ENCODE measurements around the gene BTBD1. TPM values are rescaled to one million over a fixed set of nuclear protein-coding genes. Genes with fewer than 3 reads are reported as not detected.
A peak's percentile ranks its signal among the peaks of the same experiment; 100 is the strongest.

The BTBD1 gene
- total RNA-seq, 4 donors from 2014 or later, result 229 to 408 (median 342) TPM

DNA sequence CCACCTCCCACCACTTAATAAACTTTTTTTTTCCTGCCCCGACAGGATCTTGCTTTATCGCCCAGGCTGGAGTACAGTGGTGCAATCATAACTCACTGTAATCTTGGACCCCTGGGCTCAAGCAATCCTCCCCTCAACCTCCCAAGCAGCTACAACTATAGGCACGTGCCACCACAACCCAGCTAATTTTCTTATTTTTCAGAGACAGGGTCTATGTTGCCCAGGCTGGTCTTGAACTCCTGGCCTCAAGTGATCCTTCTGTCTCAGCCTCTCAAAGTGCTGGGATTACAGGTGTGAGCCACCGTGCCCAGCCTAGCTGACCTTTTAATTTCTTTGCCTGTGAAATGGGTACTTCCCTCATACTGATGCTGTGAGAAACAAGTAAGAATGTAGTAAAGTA, 51.7 kb downstream of the BTBD1 start:
- no peak for TF ChIP-seq POLR2A (IDR thresholded peaks at IDR 0.05)
- TF ChIP-seq CTCF (IDR thresholded peaks at IDR 0.05 in 4 of 5, conservative IDR thresholded peaks at IDR 0.05 in 1 of 5), result no peak
- intact Hi-C loops (cut with DNase I; ENCODE audit: low total_unique reads) (loop anchor here (10.0 kb wide), 1 partner anchor 481 kb away; no protein-coding TSS in a partner anchor), in situ Hi-C loops (cut with MboI; ENCODE audit: low sequenced_read_pairs in 4 of 4) (loop anchor here in 2 of 4 donors (10.0 to 25.0 kb wide), 2 partner anchors 89 to 478 kb away; partner anchors contain the start of genes RPS17 (in 1 of the 2) and TM6SF1 (in 1 of the 2))
- no peak for DNase-seq
- H3K4me3 ChIP-seq, result no peak overlapping the region
- peaks cover 16% of the 10 kb centered on the region in 2 donors for H3K4me1 ChIP-seq
- no peak for ATAC-seq
- peaks cover 0 to 38% of the 10 kb centered on the region in 2 donors for H3K36me3 ChIP-seq
- peak overlapping the region in 2 of 4 donors; percentile 43 to 56 for H3K27ac ChIP-seq
- no peaks in the 10 kb centered on the region for H3K9me3 ChIP-seq
- no peaks in the 10 kb centered on the region for H3K27me3 ChIP-seq

- H3K9me3 ChIP-seq, result no peaks in the 10 kb centered on the region
- peaks cover 25 to 27% of the 10 kb centered on the region in 2 donors for H3K4me1 ChIP-seq
- intact Hi-C loops (cut with DNase I; ENCODE audit: low total_unique reads), result loop anchor here (5.0 to 10.0 kb wide), 4 partner anchors 33 to 479 kb away; partner anchors contain the start of gene HDGFL3
- H3K36me3 ChIP-seq, result peaks cover 0 to 31% of the 10 kb centered on the region in 2 donors
- ATAC-seq (no peak), DNase-seq (no peak)
- in situ Hi-C loops (cut with MboI; ENCODE audit: low sequenced_read_pairs in 4 of 4), result loop anchor here in 3 of 4 donors (5.0 to 25.0 kb wide), 3 partner anchors 91 to 477 kb away; partner anchors contain the start of genes TM6SF1 (in 2 of the 3) and RPS17 (in 1 of the 3)
- no peak for TF ChIP-seq POLR2A (IDR thresholded peaks at IDR 0.05)
- TF ChIP-seq CTCF (IDR thresholded peaks at IDR 0.05 in 4 of 5, conservative IDR thresholded peaks at IDR 0.05 in 1 of 5), result no peak
- no peak overlapping the region for H3K4me3 ChIP-seq
- H3K27ac ChIP-seq, result peak overlapping the region in 1 of 4 donors; percentile 48
- H3K27me3 ChIP-seq, result no peaks in the 10 kb centered on the region
Observed at GRCh38 chr15:83014205-83014653, 52.8 kb downstream of the BTBD1 start.

DNA sequence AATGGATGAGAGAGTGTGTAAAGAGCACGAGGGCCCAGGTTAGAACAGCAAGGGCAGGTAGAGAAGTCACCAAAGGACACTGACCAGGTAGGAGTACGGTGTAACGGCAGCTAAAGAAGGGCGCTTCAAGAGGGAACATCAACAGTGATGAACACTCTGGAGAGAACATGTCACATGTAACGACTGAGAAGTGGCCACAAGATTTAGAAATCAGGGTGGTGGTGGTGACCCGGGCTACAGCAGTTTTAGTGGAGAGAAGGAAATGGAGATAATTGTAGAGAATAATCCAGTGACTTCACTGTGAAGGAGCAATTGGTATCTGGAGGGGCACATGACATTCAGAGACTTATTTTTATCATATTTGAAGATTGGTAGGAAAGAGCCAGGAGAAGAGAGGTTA, 54.4 kb downstream of the BTBD1 start:
- ATAC-seq, result no peak

GRCh38 chr15:83012076-83012426, 55.0 kb downstream of the BTBD1 start:
- TF ChIP-seq POLR2A (IDR thresholded peaks at IDR 0.05), result no peak
- no peak for TF ChIP-seq CTCF (IDR thresholded peaks at IDR 0.05 in 4 of 5, conservative IDR thresholded peaks at IDR 0.05 in 1 of 5)
- Histone ChIP-seq H3K27me3 (no peaks in the 10 kb centered on the region), H3K27ac (peak overlapping the region; percentile 82 to 92 (median 86)), H3K9me3 (no peaks in the 10 kb centered on the region), H3K36me3 (peaks cover 0 to 29% of the 10 kb centered on the region in 2 donors), H3K4me3 (peak overlapping the region; percentile 90 to 100 (median 95)), H3K4me1 (peaks cover 26 to 29% of the 10 kb centered on the region in 2 donors)
- peak; percentile 7 for ATAC-seq
- DNase-seq, result no peak
- in situ Hi-C loops (cut with MboI; ENCODE audit: low sequenced_read_pairs in 4 of 4), result loop anchor here in 3 of 4 donors (5.0 to 25.0 kb wide), 3 partner anchors 93 to 475 kb away; partner anchors contain the start of genes TM6SF1 (in 2 of the 3) and RPS17 (in 1 of the 3)
- intact Hi-C loops (cut with DNase I; ENCODE audit: low total_unique reads), result loop anchor here (5.0 to 10.0 kb wide), 4 partner anchors 35 to 477 kb away; partner anchors contain the start of gene HDGFL3

More for the DNA sequence above, 54.4 kb downstream of the BTBD1 start:
- Histone ChIP-seq H3K4me3 (no peak overlapping the region), H3K36me3 (peaks cover 0 to 30% of the 10 kb centered on the region in 2 donors), H3K9me3 (no peaks in the 10 kb centered on the region), H3K27ac (peak overlapping the region in 1 of 4 donors; percentile 88), H3K27me3 (no peaks in the 10 kb centered on the region), H3K4me1 (peaks cover 26 to 29% of the 10 kb centered on the region in 2 donors)
- in situ Hi-C loops (cut with MboI; ENCODE audit: low sequenced_read_pairs in 4 of 4), result loop anchor here in 3 of 4 donors (5.0 to 25.0 kb wide), 3 partner anchors 92 to 475 kb away; partner anchors contain the start of genes TM6SF1 (in 2 of the 3) and RPS17 (in 1 of the 3)
- DNase-seq, result no peak
- TF ChIP-seq POLR2A (IDR thresholded peaks at IDR 0.05) (no peak), CTCF (IDR thresholded peaks at IDR 0.05 in 4 of 5, conservative IDR thresholded peaks at IDR 0.05 in 1 of 5) (no peak)
- intact Hi-C loops (cut with DNase I; ENCODE audit: low total_unique reads), result loop anchor here (5.0 to 10.0 kb wide), 4 partner anchors 35 to 478 kb away; partner anchors contain the start of gene HDGFL3
